LNCaP clone FGC (cell line): ENCODE measurements around the gene MDGA2.

Source experiments
- DNase-seq: peaks from one replicate; pipeline ENCODE4 v3.0.0-alpha.2; 2011; ENCODE audit warnings: low read depth
- H3K4me3 ChIP-seq: 2 replicates; pipeline ENCODE4 v1.5.1; 2011; ENCODE audit warnings: mild to moderate bottlenecking, low read depth, low read length, control low read depth
- CTCF ChIP-seq: IDR thresholded peaks from 2 replicates; pipeline ENCODE4 v1.5.1; 2012; ENCODE audit warnings: mild to moderate bottlenecking; ENCODE audit not compliant: control insufficient read depth, insufficient read depth; ENCODE audit errors: extremely low read depth

Gene MDGA2

GRCh38 chr14:47102472-47102871, 572.9 kb downstream of the MDGA2 start:
- no peak for TF ChIP-seq CTCF
- DNase-seq, result no peak
- no peak overlapping the region for H3K4me3 ChIP-seq

GRCh38 chr14:47085678-47086077, 589.7 kb downstream of the MDGA2 start:
- TF ChIP-seq CTCF, result no peak
- DNase-seq, result no peak

GRCh38 chr14:47065326-47065725, 610.1 kb downstream of the MDGA2 start:
- no peak overlapping the region for H3K4me3 ChIP-seq
- no peak for DNase-seq
- TF ChIP-seq CTCF, result no peak

More at GRCh38 chr14:47085678-47086077, 589.7 kb downstream of the MDGA2 start:
- no peak overlapping the region for H3K4me3 ChIP-seq

GRCh38 chr14:47060050-47060449, 615.4 kb downstream of the MDGA2 start:
- no peak overlapping the region for H3K4me3 ChIP-seq
- no peak for DNase-seq
- TF ChIP-seq CTCF, result no peak

GRCh38 chr14:47057364-47057763, 618.0 kb downstream of the MDGA2 start:
- no peak for TF ChIP-seq CTCF
- H3K4me3 ChIP-seq, result no peak overlapping the region
- no peak for DNase-seq

- peak; percentile 81 for TF ChIP-seq CTCF
- H3K4me3 ChIP-seq, result no peak overlapping the region
- DNase-seq, result peak; percentile 30
Measured at GRCh38 chr14:47044841-47045240, 630.6 kb downstream of the MDGA2 start.

- DNase-seq, result no peak
- TF ChIP-seq CTCF, result peak; percentile 26; the same call in 1 of the 2 replicates
- H3K4me3 ChIP-seq, result no peak overlapping the region
Measured at GRCh38 chr14:47040550-47040949, 634.9 kb downstream of the MDGA2 start.
